Fibroblast of pulmonary artery (primary cell): ENCODE data around the gene SMIM26.
"Not testable (repeated sequence)": the region's sequence is repeated elsewhere in the genome, so short reads cannot be mapped to it uniquely, and the experiment has no call there.

Source experiments
- DNase-seq: peaks from one replicate; pipeline ENCODE4 v3.0.0-alpha.2; 2010; ENCODE audit warnings: low read depth
- H3K4me3 ChIP-seq: replicated peaks from 2 replicates; pipeline ENCODE4 v1.5.1; 2011; ENCODE audit warnings: low read depth, mild to moderate bottlenecking, control low read depth, low read length, moderate library complexity
- TF ChIP-seq, protein P1 (sequence below): IDR thresholded peaks from 2 replicates; pipeline ENCODE4 v1.5.1; 2011; ENCODE audit warnings: mild to moderate bottlenecking, control low read depth, low read length, inconsistent platforms; ENCODE audit errors: missing control alignments

The SMIM26 gene, protein sequence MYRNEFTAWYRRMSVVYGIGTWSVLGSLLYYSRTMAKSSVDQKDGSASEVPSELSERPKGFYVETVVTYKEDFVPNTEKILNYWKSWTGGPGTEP

DNA sequence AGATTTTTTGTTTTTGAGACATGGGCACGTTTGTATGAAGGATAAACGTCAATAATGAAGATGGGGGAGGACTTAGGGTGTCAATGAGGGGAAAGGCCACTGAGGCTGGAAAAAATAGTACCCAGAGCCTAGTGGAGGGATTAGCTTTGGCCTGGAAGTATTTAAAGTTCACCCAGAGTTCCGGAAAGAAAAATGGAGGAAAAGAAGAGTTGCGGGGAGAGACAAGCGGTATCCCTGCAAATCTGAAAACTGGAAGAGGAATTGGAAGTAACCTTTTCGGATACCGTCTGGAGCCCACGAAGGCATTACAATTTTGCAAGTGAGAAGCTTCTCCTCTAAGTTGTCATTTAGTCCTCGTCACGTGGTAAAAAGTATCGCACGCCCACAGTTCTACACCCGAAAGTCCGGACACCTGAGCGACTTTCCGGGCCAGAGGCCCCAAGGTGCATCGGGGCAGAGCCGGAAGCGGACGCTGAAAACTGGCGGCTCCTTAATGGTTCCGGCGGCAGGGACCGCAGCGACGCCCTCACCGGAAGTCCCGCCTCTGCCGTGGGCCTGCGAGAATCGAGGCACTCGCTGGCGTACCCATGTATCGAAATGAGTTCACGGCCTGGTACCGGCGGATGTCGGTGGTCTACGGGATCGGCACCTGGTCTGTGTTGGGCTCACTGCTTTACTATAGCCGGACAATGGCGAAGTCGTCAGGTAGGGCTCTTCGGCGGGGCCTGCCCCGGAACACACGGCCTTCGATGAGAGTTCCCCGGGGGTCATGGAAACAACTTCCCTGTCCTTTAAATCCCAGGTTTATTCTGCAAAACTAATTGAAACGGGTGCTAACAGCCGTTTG, at the start of gene SMIM26:
Gene SMIM26 (plus strand): TSS at position 541 of the 847 bp plus-strand sequence. CDS start 47 bp downstream, at position 588.
- peak within 1 kb of the TSS; percentile 77 for H3K4me3 ChIP-seq
- TF ChIP-seq, protein P1, sequence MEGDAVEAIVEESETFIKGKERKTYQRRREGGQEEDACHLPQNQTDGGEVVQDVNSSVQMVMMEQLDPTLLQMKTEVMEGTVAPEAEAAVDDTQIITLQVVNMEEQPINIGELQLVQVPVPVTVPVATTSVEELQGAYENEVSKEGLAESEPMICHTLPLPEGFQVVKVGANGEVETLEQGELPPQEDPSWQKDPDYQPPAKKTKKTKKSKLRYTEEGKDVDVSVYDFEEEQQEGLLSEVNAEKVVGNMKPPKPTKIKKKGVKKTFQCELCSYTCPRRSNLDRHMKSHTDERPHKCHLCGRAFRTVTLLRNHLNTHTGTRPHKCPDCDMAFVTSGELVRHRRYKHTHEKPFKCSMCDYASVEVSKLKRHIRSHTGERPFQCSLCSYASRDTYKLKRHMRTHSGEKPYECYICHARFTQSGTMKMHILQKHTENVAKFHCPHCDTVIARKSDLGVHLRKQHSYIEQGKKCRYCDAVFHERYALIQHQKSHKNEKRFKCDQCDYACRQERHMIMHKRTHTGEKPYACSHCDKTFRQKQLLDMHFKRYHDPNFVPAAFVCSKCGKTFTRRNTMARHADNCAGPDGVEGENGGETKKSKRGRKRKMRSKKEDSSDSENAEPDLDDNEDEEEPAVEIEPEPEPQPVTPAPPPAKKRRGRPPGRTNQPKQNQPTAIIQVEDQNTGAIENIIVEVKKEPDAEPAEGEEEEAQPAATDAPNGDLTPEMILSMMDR, result no peak
- DNase-seq, result peak; percentile 89

DNA sequence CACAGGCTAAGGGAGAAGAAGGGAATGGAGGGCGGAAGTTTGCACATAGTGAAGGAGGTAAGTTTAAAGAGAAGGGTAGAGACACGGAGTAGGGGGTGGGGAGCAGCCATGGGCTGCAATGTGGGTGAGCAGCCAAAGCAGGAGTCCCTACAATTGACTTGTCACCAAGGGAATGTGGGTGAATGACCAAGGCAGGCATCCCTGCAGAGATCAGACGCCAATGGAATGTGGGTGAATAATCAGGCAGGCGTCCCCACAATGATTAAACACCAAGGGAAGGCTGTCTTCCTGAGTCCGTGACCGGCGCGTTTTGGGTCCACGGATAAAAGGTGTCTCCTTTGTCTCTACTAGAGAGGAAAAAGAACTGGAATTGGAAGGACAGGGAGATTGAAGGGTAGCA, 45.2 kb upstream of the SMIM26 start:
- not testable (repeated sequence) for DNase-seq, H3K4me3 ChIP-seq

DNA sequence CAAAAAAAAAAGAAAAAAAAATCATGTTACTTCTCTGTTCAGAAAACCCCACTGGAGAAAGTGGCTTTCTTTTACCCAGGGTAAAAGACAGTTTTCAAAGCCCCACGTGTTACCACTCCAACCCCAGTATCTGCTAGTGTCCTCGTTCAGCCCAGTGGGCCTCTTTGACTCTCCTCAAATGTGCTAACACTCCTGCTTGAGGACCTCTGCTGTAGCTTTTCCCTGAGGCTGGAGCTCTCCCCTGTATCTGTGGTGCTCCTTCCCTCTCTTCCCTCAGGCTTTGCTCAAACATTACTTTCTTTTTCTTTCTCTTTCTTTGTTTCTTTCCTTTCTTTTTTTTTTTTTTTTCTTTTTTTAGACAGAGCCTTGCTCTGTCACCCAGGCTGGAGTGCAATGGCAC, 44.2 kb upstream of the SMIM26 start:
- no peak overlapping the region for H3K4me3 ChIP-seq
- no peak for DNase-seq
- TF ChIP-seq, protein P1, result no peak

DNA sequence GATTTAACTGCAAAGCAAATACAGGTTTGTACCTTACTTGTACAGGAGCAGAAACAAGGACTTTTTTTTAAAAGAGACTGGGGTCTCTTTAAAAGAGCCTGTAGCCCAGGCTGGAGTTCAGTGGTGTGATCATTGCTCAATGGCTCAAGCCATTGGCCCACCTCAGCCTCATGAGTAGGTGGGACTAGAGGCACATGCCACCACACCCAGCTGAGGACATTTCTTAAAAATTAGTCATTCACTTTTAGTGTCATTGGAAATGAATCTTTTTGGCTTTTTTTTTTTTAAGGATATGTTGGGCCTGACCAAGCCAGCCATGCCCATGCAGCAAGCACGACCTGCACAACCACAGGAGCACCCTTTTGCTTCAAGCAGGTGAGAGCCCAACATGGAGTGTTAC, 42.6 kb upstream of the SMIM26 start:
- H3K4me3 ChIP-seq, result no peak overlapping the region
- DNase-seq, result peak; percentile 40
- TF ChIP-seq, protein P1, result no peak

DNA sequence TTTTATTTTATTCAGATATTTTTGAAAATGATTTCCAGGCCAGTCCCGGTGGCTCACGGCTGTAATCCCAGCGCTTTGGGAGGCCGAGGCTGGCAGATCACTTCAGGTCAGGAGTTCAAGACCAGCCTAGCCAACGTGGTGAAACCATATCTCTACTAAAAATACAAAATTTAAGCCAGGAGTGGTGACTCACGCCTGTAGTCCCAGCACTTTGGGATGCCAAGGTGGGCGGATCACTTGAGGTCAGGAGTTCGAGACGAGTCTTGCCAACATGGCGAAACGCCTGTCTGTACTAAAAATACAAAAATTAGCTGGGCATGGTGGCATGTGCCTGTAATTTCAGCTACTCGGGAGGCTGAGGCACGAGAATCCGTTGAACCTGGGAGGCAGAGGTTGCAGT, 40.5 kb upstream of the SMIM26 start:
- not testable (repeated sequence) for H3K4me3 ChIP-seq, DNase-seq

DNA sequence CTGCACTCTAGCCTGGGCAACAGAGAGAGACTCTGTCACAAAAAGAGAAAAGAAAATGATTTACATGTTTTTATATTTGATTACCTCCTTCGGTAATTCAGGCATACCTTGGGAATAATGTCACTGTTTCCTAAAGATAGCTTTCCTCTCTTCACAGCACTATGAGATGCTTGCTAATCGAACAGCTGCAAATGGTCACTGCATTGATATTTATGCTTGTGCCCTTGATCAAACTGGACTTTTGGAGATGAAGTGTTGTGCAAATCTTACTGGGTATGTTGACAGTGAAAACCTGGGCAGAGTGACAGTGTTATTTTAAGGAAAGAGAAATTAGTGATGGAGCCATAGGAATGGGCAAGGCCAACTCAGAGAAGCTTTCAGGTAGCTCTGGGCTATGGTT, 39.9 kb upstream of the SMIM26 start:
- TF ChIP-seq, protein P1, result no peak
- no peak for DNase-seq
- H3K4me3 ChIP-seq, result no peak overlapping the region

DNA sequence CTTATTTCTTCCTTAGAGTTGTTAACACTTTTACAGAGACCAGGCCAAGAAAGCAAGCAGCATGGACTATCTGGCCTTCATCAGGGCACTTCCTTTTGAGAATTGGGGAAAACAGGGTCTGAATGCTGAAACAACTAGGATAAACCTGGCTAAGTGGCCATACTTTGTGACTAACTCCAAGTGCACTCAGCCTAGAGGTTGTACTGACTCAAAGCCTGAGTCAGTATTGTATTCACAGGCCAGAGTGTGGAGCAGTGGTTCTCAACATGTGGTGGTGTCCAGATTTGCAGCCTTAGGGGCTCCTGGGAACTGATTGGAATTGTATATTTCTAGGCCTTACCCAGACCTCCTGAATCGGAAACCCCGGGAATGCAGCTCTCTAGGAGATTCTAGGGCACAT, 39.4 kb upstream of the SMIM26 start:
- DNase-seq, result no peak
- TF ChIP-seq, protein P1, result no peak

DNA sequence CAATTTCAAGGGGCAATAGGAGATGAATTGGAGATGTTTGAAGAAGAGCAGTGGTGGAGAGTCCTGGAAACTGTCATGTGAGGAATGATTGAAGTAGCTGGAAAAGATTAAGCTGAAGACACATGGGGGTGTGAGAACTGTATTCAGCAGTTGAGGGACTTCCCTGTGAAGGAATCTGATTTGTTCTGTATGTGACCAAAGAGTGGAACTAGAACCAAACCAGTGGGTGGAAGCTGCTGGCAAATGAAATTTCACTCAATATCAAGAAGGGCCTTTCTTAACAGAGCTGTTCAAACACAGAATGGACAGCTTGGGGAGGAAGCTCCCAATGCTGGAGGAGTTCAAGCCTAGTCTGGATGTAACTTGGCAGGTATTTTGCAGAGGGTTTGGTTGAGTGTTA, 38.2 kb upstream of the SMIM26 start:
- TF ChIP-seq, protein P1, result no peak
- H3K4me3 ChIP-seq, result no peak overlapping the region
- DNase-seq, result no peak

More for the DNA sequence above, 39.4 kb upstream of the SMIM26 start:
- no peak overlapping the region for H3K4me3 ChIP-seq
